ENCODE data around the gene BPIFA3. TPM values are rescaled to one million over a fixed set of nuclear protein-coding genes. Genes with fewer than 3 reads are reported as not detected.

The BPIFA3 gene
- total and polyA plus RNA-seq, 2 experiments from 2014 or later = not detected

DNA sequence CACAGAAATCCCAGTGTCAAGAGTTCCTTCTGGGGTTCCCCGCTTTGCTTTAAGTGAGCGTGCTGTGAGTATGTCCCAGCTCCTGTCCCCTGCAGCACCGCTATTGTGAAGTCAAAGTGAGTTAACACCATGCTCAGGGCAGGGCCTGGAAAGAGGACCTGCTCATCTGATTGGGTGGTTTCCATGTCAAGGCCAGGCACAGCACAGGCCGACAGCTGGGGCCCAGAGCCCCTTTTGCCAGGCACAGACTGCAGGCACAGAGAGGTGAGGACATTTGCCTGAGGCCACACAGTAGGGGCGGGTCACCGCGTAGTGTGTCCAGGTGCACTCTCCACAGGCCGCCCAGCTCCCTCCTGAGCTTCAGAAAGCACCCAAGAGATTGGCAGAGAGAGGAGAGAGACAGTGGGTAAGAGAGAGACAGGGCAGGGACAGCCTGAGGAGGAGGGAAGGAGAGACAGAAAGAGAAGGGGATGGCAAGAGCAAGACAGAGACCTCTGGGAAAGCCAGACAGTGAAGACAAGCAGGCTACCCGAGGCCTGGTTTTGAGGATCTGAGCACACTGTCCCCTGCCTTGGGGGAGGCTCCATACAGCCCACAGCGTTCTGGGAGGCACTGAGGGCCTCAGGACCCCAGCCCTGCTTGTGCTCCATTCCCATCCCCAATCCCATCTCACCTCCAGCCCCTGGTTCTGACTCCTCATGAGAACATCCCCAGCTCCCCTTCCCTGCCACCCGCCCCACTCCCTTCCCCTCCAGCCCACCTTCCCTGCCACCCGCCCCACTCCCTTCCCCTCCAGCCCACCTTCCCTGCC, 59.4 kb downstream of the BPIFA3 start:
- TF ChIP-seq EZH2 (IDR thresholded peaks at IDR 0.05; ENCODE audit: borderline replicate concordance) (no peak), EZH2phosphoT487 (IDR thresholded peaks at IDR 0.05; ENCODE audit: low read depth, severe bottlenecking, unreplicated experiment) (no peak)
- TF ChIP-seq, protein P1, sequence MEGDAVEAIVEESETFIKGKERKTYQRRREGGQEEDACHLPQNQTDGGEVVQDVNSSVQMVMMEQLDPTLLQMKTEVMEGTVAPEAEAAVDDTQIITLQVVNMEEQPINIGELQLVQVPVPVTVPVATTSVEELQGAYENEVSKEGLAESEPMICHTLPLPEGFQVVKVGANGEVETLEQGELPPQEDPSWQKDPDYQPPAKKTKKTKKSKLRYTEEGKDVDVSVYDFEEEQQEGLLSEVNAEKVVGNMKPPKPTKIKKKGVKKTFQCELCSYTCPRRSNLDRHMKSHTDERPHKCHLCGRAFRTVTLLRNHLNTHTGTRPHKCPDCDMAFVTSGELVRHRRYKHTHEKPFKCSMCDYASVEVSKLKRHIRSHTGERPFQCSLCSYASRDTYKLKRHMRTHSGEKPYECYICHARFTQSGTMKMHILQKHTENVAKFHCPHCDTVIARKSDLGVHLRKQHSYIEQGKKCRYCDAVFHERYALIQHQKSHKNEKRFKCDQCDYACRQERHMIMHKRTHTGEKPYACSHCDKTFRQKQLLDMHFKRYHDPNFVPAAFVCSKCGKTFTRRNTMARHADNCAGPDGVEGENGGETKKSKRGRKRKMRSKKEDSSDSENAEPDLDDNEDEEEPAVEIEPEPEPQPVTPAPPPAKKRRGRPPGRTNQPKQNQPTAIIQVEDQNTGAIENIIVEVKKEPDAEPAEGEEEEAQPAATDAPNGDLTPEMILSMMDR (IDR thresholded peaks at IDR 0.05; ENCODE audit: poor library complexity) = no peak
- 73% methylated on average over 10 of the region's 12 CpGs for WGBS (ENCODE audit: low lambda C conversion rate, missing lambda C conversion rate)
- Histone ChIP-seq H3K27me3 (peaks cover 9% of the 10 kb centered on the region), H3K36me3 (replicated peaks; ENCODE audit: insufficient read depth, low read depth) (no peaks in the 10 kb centered on the region), H3K79me2 (no peaks in the 10 kb centered on the region), H3K9me3 (ENCODE audit: low read depth) (no peaks in the 10 kb centered on the region), H4K20me1 (ENCODE audit: insufficient read depth, poor library complexity, severe bottlenecking) (no peaks in the 10 kb centered on the region), H2AFZ (no peak overlapping the region), H3K9me2 (replicated peaks; ENCODE audit: insufficient read depth) (no peaks in the 10 kb centered on the region), H3K4me3 (no peak overlapping the region), H3K4me2 (no peak overlapping the region), H3K27ac (no peak overlapping the region), H3K4me1 (ENCODE audit: insufficient read depth) (no peaks in the 10 kb centered on the region)
- no peak for DNase-seq (ENCODE audit: low spot score)

Other genes starting within 250 kb of the BPIFA3 start
- not detected in 2 replicates for gene SUN5, start 212.9 kb upstream of the BPIFA3 start, total RNA-seq
- not detected in 2 replicates for gene SUN5, start 212.9 kb upstream of the BPIFA3 start, polyA plus RNA-seq
- 0.52 and 0.70 TPM in 2 replicates for gene BPIFB2, start 209.6 kb upstream of the BPIFA3 start, total RNA-seq
- gene BPIFB2, start 209.6 kb upstream of the BPIFA3 start, polyA plus RNA-seq = 0.30 and 1.0 TPM in 2 replicates
- not detected in 2 replicates for gene BPIFB6, start 185.7 kb upstream of the BPIFA3 start, total RNA-seq
- not detected in 2 replicates for gene BPIFB6, start 185.7 kb upstream of the BPIFA3 start, polyA plus RNA-seq
- not detected in 2 replicates for gene BPIFB3, start 163.4 kb upstream of the BPIFA3 start, total RNA-seq
- not detected in 2 replicates for gene BPIFB3, start 163.4 kb upstream of the BPIFA3 start, polyA plus RNA-seq
- gene BPIFB4, start 137.7 kb upstream of the BPIFA3 start, total RNA-seq = not detected in 2 replicates
- not detected in 2 replicates for gene BPIFB4, start 137.7 kb upstream of the BPIFA3 start, polyA plus RNA-seq
- gene BPIFA2, start 49.2 kb upstream of the BPIFA3 start, total RNA-seq = not detected in 2 replicates
- gene BPIFA2, start 49.2 kb upstream of the BPIFA3 start, polyA plus RNA-seq = not detected in 2 replicates
- not detected in 2 replicates for gene BPIFA1, start 18.6 kb downstream of the BPIFA3 start, total RNA-seq
- not detected in 2 replicates for gene BPIFA1, start 18.6 kb downstream of the BPIFA3 start, polyA plus RNA-seq
- 0.10 TPM in 1 of 2 replicates, not detected in the other for gene BPIFB1, start 65.9 kb downstream of the BPIFA3 start, total RNA-seq
- 0.32 and 0.85 TPM in 2 replicates for gene BPIFB1, start 65.9 kb downstream of the BPIFA3 start, polyA plus RNA-seq
- 22.4 and 35.6 TPM in 2 replicates for gene CDK5RAP1, start 184.2 kb downstream of the BPIFA3 start, total RNA-seq
- gene CDK5RAP1, start 184.2 kb downstream of the BPIFA3 start, polyA plus RNA-seq = 52.2 and 63.1 TPM in 2 replicates
- 24.5 and 28.0 TPM in 2 replicates for gene SNTA1, start 226.4 kb downstream of the BPIFA3 start, total RNA-seq
- 24.0 and 24.6 TPM in 2 replicates for gene SNTA1, start 226.4 kb downstream of the BPIFA3 start, polyA plus RNA-seq